Rectal smooth muscle tissue (tissue), 1 donor: ENCODE results near the gene PTTG1IP.

Experiments used
- H3K27ac ChIP-seq: one replicate; pipeline ENCODE4 v1.7.0; 2013; ENCODE audit warnings: low read depth, low read length, inconsistent platforms
- H3K27me3 ChIP-seq: one replicate; pipeline ENCODE4 v1.7.0; 2013; ENCODE audit warnings: low read length; ENCODE audit not compliant: control insufficient read depth, insufficient read depth
- H3K36me3 ChIP-seq: one replicate; pipeline ENCODE4 v1.7.0; 2013; ENCODE audit warnings: low read length; ENCODE audit not compliant: control insufficient read depth, insufficient read depth
- H3K4me1 ChIP-seq: one replicate; pipeline ENCODE4 v1.7.0; 2013; ENCODE audit warnings: low read length; ENCODE audit not compliant: control insufficient read depth, insufficient read depth
- H3K4me3 ChIP-seq: one replicate; pipeline ENCODE4 v1.7.0; 2013; ENCODE audit warnings: low read length
- H3K9ac ChIP-seq: one replicate; pipeline ENCODE4 v1.7.0; 2013; ENCODE audit warnings: low read length

The PTTG1IP gene

DNA sequence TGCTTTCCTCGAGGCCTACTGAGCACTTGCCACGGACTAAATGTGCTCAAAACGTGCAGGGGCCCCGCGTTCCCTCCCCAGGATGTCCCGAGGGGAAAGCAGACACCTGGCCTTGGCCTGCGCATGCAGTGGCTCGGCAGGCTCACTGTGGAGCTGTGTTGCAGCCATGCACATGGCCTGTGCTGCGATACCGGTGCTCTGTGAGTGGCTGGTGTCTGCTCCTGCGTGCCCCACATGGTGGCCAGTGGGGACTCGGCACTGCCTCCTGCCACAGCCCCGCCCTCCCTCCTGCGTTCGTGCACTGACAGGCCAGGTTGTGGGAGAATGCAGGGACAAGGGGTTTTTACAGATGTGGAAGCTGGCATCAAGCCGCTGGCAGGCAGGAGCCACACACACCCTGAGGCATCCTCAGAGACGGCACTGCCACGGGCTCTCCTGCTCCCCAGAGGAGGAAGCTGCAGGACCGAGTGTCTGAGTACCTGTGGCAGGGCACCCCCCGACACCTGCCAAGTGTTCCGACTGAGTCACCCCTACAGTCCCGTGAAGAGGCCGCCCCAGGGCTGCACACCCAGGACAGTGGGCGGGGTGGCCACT, 16.9 kb upstream of the PTTG1IP start:
- no peaks in the 10 kb centered on the region for H3K4me1 ChIP-seq
- peaks cover 3% of the 10 kb centered on the region for H3K27me3 ChIP-seq

DNA sequence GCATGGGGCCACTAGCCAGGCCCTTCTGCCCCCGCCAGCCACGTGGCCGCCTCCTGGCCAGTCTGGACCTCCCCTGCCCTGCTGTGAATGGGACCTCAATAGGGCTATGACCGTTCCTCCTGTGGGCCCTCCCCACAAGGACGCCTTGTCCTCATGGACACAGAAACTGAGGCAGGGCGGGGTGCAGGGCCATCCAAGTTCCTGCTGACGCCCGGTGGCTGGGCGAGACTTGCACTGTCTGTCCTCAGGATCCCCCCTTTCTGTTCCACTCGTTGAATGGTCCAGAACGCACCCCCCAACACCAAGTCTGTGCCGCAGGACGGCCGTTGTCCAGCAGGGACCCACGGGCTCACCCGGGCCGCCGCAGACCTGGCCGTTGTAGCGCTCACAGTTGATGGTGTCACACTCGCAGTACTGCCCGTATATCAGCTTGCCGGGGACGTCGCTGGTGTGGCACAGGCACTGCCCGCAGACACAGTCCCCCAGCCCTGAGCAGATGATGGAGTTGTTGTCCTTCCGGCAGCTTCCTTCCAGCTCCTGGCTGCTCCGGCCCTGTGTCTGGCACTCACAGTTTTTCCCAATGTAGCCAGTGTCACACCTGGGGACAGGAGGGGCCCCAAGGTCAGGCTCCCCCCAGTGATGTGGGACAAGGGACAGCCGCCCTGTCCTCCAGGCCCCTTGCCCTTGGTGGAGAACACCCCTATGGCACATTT, 16.3 kb upstream of the PTTG1IP start:
- H3K9ac ChIP-seq, result no peak overlapping the region
- H3K27me3 ChIP-seq, result peaks cover 3% of the 10 kb centered on the region
- no peak overlapping the region for H3K4me3 ChIP-seq
- no peak overlapping the region for H3K27ac ChIP-seq
- no peaks in the 10 kb centered on the region for H3K4me1 ChIP-seq
- H3K36me3 ChIP-seq, result no peaks in the 10 kb centered on the region

More for the DNA sequence above, 16.9 kb upstream of the PTTG1IP start:
- Histone ChIP-seq H3K9ac (no peak overlapping the region), H3K36me3 (no peaks in the 10 kb centered on the region), H3K27ac (no peak overlapping the region), H3K4me3 (no peak overlapping the region)

DNA sequence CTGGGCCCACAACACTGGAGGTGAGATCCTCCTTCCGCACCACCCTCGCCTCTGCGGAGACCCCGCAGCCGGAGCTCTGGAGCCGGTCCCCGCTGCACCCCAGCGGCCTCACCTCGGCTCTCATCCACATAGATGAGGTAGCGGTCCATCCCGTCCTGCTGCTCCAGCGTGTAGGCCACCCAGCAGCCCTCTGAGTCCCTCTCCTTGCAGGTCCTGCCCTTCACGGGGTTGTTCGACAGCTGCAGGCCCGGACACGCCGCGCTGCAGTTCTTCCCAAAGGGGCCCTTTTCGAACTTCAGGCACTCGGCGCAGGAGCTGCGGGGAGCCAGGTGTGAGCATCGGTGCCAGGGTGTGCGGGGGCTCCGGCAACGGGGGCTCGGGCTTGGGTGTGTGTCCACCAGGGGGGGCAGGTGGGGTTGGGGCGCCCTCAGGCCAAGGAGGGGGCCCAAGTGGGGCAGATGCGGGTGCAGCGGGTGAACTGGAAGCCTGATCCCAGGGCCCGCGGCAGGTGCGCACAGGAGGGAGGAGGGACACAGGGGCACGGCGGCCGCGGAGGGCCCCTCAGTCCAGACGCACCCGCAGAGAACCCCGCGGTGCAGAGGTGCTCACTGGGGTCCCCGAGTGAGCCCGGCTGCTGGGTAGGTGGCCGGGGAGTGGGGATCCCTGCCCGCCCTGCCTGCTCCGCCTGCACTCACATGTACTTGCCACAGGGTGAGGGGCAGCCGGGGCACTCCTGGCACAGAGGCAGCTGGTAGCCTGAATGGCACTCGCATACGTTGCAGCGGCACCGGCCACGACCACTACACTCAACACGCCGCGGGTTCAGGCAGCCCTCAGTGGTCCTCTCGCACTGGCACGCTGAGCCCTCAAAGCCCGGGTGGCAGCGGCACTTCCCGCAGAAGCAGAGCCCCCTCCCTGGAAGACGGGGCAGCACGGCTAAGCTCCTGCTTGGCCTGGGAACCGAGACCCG, 15.4 kb upstream of the PTTG1IP start:
- H3K36me3 ChIP-seq, result no peaks in the 10 kb centered on the region
- no peak overlapping the region for H3K9ac ChIP-seq
- H3K4me3 ChIP-seq, result no peak overlapping the region
- H3K4me1 ChIP-seq, result no peaks in the 10 kb centered on the region
- peaks cover 3% of the 10 kb centered on the region for H3K27me3 ChIP-seq
- H3K27ac ChIP-seq, result no peak overlapping the region

GRCh38 chr21:44887807-44888580, 14.5 kb upstream of the PTTG1IP start:
- H3K27ac ChIP-seq, result no peak overlapping the region
- no peak overlapping the region for H3K4me3 ChIP-seq
- no peak overlapping the region for H3K9ac ChIP-seq
- H3K4me1 ChIP-seq, result no peaks in the 10 kb centered on the region
- no peaks in the 10 kb centered on the region for H3K36me3 ChIP-seq
- H3K27me3 ChIP-seq, result peaks cover 3% of the 10 kb centered on the region

DNA sequence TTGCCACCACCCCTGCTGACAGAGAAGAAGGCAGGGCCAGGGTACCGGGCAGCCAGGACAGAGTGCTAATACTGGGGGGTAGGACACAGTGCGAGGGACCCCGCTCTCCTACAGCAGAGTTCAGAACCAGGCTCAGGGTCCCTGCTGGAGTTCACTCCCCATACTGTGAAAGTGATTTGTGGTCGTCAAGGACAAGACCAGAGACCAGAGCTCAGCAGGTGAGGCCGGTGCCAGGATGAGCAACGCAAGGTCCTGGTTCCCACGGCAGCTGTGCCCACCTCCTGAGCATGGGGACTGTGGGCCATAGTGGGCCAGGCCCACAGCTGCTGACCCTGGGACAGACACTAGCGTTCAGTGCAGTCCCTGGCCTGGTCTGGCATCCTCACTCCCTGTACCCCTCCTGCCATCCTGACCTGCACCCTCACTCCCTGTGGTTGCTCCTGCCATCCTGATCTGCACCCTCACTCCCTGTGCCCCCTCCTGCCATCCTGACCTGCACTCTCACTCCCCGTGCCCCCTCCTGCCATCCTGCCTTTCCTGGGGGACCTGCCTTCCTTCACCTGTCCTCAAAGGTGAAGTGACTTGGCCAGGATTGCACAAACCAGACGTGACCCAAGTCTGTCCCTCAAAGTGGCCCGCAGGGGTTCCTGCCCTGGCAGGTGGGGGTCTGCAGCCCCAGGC, 13.8 kb upstream of the PTTG1IP start:
- peaks cover 3% of the 10 kb centered on the region for H3K27me3 ChIP-seq
- H3K4me1 ChIP-seq, result no peaks in the 10 kb centered on the region
- H3K9ac ChIP-seq, result no peak overlapping the region
- no peak overlapping the region for H3K4me3 ChIP-seq
- H3K27ac ChIP-seq, result no peak overlapping the region
- no peaks in the 10 kb centered on the region for H3K36me3 ChIP-seq

- peaks cover 3% of the 10 kb centered on the region for H3K27me3 ChIP-seq
- H3K36me3 ChIP-seq, result no peaks in the 10 kb centered on the region
- H3K27ac ChIP-seq, result no peak overlapping the region
- H3K4me3 ChIP-seq, result no peak overlapping the region
- H3K9ac ChIP-seq, result no peak overlapping the region
- H3K4me1 ChIP-seq, result no peaks in the 10 kb centered on the region
Measured at GRCh38 chr21:44886113-44887075, 12.9 kb upstream of the PTTG1IP start.

GRCh38 chr21:44885615-44886014, 12.1 kb upstream of the PTTG1IP start:
- no peak overlapping the region for H3K4me3 ChIP-seq
- no peak overlapping the region for H3K9ac ChIP-seq
- no peaks in the 10 kb centered on the region for H3K36me3 ChIP-seq
- H3K4me1 ChIP-seq, result no peaks in the 10 kb centered on the region
- no peak overlapping the region for H3K27ac ChIP-seq
- peaks cover 3% of the 10 kb centered on the region for H3K27me3 ChIP-seq

GRCh38 chr21:44884097-44884496, 10.6 kb upstream of the PTTG1IP start:
- no peak overlapping the region for H3K9ac ChIP-seq
- H3K4me1 ChIP-seq, result no peaks in the 10 kb centered on the region
- H3K36me3 ChIP-seq, result no peaks in the 10 kb centered on the region
- H3K27me3 ChIP-seq, result peaks cover 3% of the 10 kb centered on the region
- no peak overlapping the region for H3K4me3 ChIP-seq
- no peak overlapping the region for H3K27ac ChIP-seq

GRCh38 chr21:44883250-44883649, 9.8 kb upstream of the PTTG1IP start:
- Histone ChIP-seq H3K27ac (no peak overlapping the region), H3K4me3 (no peak overlapping the region), H3K9ac (no peak overlapping the region), H3K27me3 (peaks cover 3% of the 10 kb centered on the region), H3K4me1 (no peaks in the 10 kb centered on the region), H3K36me3 (no peaks in the 10 kb centered on the region)

GRCh38 chr21:44881198-44881872, 7.8 kb upstream of the PTTG1IP start:
- Histone ChIP-seq H3K27me3 (peaks cover 3% of the 10 kb centered on the region), H3K36me3 (no peaks in the 10 kb centered on the region), H3K4me3 (no peak overlapping the region), H3K27ac (no peak overlapping the region), H3K4me1 (no peaks in the 10 kb centered on the region), H3K9ac (no peak overlapping the region)
